ENCODE measurements around the gene CFDP1. TPM values are rescaled to one million over a fixed set of nuclear protein-coding genes. Genes with fewer than 3 reads are reported as not detected.

Gene CFDP1
- total and polyA plus RNA-seq, 4 donors: 44.8 to 105 (median 64.1) TPM

DNA sequence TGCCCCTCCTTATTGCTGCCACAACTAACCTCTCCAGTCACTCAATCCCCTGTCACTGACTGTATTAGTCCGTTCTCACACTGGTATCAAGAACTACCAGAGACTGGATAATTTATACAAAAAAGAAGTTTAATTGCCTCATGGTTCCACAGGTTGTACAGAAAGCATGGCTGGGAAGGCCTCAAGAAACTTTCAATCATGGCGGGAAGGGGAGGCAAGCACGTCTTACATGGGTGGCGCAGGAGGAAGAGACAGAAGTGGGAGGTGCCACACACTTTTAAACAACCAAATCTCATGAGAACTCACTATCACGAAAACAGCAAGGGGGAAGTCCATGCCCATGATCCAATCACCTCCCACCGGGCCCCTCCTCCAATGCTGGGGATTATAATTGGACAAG, 95.9 kb downstream of the CFDP1 start:
- Histone ChIP-seq H3K4me3 (no peak overlapping the region), H3K9ac (ENCODE audit: insufficient read depth in 1 of 2, low read length in 2 of 2) (no peak overlapping the region), H3K9me3 (ENCODE audit: control insufficient read depth in 4 of 4, insufficient read depth in 3 of 4, low read length in 3 of 4) (peaks cover 0 to 4% (median 0%) of the 10 kb centered on the region in 4 donors), H3K27me3 (ENCODE audit: control insufficient read depth in 3 of 3, insufficient read depth in 3 of 3, low read length in 2 of 3) (no peaks in the 10 kb centered on the region), H3K4me1 (ENCODE audit: control insufficient read depth in 5 of 5, insufficient read depth in 5 of 5, low read length in 5 of 5) (peaks cover 0 to 18% (median 10%) of the 10 kb centered on the region in 5 donors), H3K27ac (ENCODE audit: low read depth in 1 of 2, low read length in 1 of 2) (no peak overlapping the region), H3K36me3 (ENCODE audit: control insufficient read depth in 4 of 4, insufficient read depth in 4 of 4, low read length in 4 of 4) (peaks cover 0 to 3% (median 1%) of the 10 kb centered on the region in 4 donors)
- DNase-seq (no peak), ATAC-seq (ENCODE audit: insufficient read depth, low FRiP score) (no peak)
- WGBS, 2 donors: 98% methylated on average over 6 of the region's 6 CpGs
- TF ChIP-seq, protein P1, sequence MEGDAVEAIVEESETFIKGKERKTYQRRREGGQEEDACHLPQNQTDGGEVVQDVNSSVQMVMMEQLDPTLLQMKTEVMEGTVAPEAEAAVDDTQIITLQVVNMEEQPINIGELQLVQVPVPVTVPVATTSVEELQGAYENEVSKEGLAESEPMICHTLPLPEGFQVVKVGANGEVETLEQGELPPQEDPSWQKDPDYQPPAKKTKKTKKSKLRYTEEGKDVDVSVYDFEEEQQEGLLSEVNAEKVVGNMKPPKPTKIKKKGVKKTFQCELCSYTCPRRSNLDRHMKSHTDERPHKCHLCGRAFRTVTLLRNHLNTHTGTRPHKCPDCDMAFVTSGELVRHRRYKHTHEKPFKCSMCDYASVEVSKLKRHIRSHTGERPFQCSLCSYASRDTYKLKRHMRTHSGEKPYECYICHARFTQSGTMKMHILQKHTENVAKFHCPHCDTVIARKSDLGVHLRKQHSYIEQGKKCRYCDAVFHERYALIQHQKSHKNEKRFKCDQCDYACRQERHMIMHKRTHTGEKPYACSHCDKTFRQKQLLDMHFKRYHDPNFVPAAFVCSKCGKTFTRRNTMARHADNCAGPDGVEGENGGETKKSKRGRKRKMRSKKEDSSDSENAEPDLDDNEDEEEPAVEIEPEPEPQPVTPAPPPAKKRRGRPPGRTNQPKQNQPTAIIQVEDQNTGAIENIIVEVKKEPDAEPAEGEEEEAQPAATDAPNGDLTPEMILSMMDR (IDR thresholded peaks at IDR 0.05; ENCODE audit: control extremely low read depth, extremely low read depth): no peak

- H3K4me1 ChIP-seq (ENCODE audit: control insufficient read depth in 5 of 5, insufficient read depth in 5 of 5, low read length in 5 of 5): peaks cover 0 to 13% (median 6%) of the 10 kb centered on the region in 5 donors
- 94 to 99% methylated on average over 2 of the region's 2 CpGs for WGBS, 2 donors
- no peak for ATAC-seq (ENCODE audit: insufficient read depth, low FRiP score)
These were observed 96.8 kb downstream of the CFDP1 start for GRCh38 chr16:75336521-75336920.

GRCh38 chr16:75333721-75334163, 99.6 kb downstream of the CFDP1 start:
- TF ChIP-seq, protein P1 (IDR thresholded peaks at IDR 0.05; ENCODE audit: control extremely low read depth, extremely low read depth): no peak
- no peak for ATAC-seq (ENCODE audit: insufficient read depth, low FRiP score)
- Histone ChIP-seq H3K4me3 (no peak overlapping the region), H3K4me1 (ENCODE audit: control insufficient read depth in 5 of 5, insufficient read depth in 5 of 5, low read length in 5 of 5) (peaks cover 0 to 3% (median 0%) of the 10 kb centered on the region in 5 donors), H3K27ac (ENCODE audit: low read depth in 1 of 2, low read length in 1 of 2) (no peak overlapping the region), H3K9me3 (ENCODE audit: control insufficient read depth in 4 of 4, insufficient read depth in 3 of 4, low read length in 3 of 4) (peaks cover 0 to 4% (median 0%) of the 10 kb centered on the region in 4 donors), H3K36me3 (ENCODE audit: control insufficient read depth in 4 of 4, insufficient read depth in 4 of 4, low read length in 4 of 4) (peaks cover 0 to 4% (median 0%) of the 10 kb centered on the region in 4 donors), H3K27me3 (ENCODE audit: control insufficient read depth in 3 of 3, insufficient read depth in 3 of 3, low read length in 2 of 3) (no peaks in the 10 kb centered on the region), H3K9ac (ENCODE audit: insufficient read depth in 1 of 2, low read length in 2 of 2) (no peak overlapping the region)
- 14 to 50% methylated on average over 2 of the region's 2 CpGs for WGBS, 2 donors
- DNase-seq: no peak

More at GRCh38 chr16:75336521-75336920, 96.8 kb downstream of the CFDP1 start:
- Histone ChIP-seq H3K9me3 (ENCODE audit: control insufficient read depth in 4 of 4, insufficient read depth in 3 of 4, low read length in 3 of 4) (peaks cover 0 to 4% (median 0%) of the 10 kb centered on the region in 4 donors), H3K27ac (ENCODE audit: low read depth in 1 of 2, low read length in 1 of 2) (no peak overlapping the region), H3K36me3 (ENCODE audit: control insufficient read depth in 4 of 4, insufficient read depth in 4 of 4, low read length in 4 of 4) (peaks cover 0 to 4% (median 1%) of the 10 kb centered on the region in 4 donors), H3K27me3 (ENCODE audit: control insufficient read depth in 3 of 3, insufficient read depth in 3 of 3, low read length in 2 of 3) (no peaks in the 10 kb centered on the region), H3K9ac (ENCODE audit: insufficient read depth in 1 of 2, low read length in 2 of 2) (no peak overlapping the region), H3K4me3 (no peak overlapping the region)
- DNase-seq: no peak
- TF ChIP-seq, protein P1 (IDR thresholded peaks at IDR 0.05; ENCODE audit: control extremely low read depth, extremely low read depth): no peak

DNA sequence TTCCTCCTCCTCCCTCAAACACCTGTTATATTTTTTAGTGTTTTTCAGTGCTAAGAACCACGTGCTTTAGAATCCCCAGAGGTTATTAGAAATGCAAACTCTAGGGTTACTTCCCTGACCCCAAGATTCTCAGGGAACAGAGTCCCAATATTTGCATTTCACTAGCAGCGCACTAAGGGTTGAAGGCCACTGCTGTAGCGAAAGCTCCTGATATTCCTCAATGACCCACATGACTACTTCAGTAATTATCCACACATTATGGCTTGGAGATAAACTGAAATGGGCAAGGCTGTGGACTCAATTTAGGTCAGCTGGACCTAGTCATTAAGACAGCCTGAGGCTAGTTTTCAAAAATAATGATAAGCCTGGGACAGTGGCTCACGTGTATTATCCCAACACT, 103.4 kb downstream of the CFDP1 start:
- no peaks in the 10 kb centered on the region for H3K9me3 ChIP-seq (ENCODE audit: control insufficient read depth in 4 of 4, insufficient read depth in 3 of 4, low read length in 3 of 4)
- H3K4me3 ChIP-seq: no peak overlapping the region
- no peaks in the 10 kb centered on the region for H3K27me3 ChIP-seq (ENCODE audit: control insufficient read depth in 3 of 3, insufficient read depth in 3 of 3, low read length in 2 of 3)
- WGBS, 2 donors: 89 to 94% methylated on average over 4 of the region's 4 CpGs
- ATAC-seq (ENCODE audit: insufficient read depth, low FRiP score): no peak
- no peak for DNase-seq
- peaks cover 0 to 4% (median 1%) of the 10 kb centered on the region in 4 donors for H3K36me3 ChIP-seq (ENCODE audit: control insufficient read depth in 4 of 4, insufficient read depth in 4 of 4, low read length in 4 of 4)
- no peak overlapping the region for H3K9ac ChIP-seq (ENCODE audit: insufficient read depth in 1 of 2, low read length in 2 of 2)
- TF ChIP-seq, protein P1 (IDR thresholded peaks at IDR 0.05; ENCODE audit: control extremely low read depth, extremely low read depth): no peak
- H3K27ac ChIP-seq (ENCODE audit: low read depth in 1 of 2, low read length in 1 of 2): no peak overlapping the region
- peaks cover 0 to 3% (median 0%) of the 10 kb centered on the region in 5 donors for H3K4me1 ChIP-seq (ENCODE audit: control insufficient read depth in 5 of 5, insufficient read depth in 5 of 5, low read length in 5 of 5)
